GM23338 (cell line): ENCODE results near the gene MINDY3. TPM values are rescaled to one million over a fixed set of nuclear protein-coding genes. Genes with fewer than 3 reads are reported as not detected.

Experiments
- ATAC-seq: fragments of 200-7000 bp; cut with Tn5 transposase; 3 replicates; pipeline ENCODE4 v1.9.1; 2020
- DNase-seq: peaks from one replicate; pipeline ENCODE4 v3.0.0-alpha.2; 2015; ENCODE audit warnings: low spot score
- H2AFZ ChIP-seq: fragments of 200-600 bp; sonication (generic); 2 replicates; pipeline ENCODE4 v1.8.0; 2016; ENCODE audit warnings: antibody characterized with exemption, mild to moderate bottlenecking, moderate library complexity
- H3F3A ChIP-seq: fragments of 200-600 bp; sonication (generic); replicated peaks from 2 replicates; pipeline ENCODE4 v1.8.0; 2017; ENCODE audit warnings: antibody characterized with exemption, mixed run types, low read depth
- H3K27ac ChIP-seq: fragments of 200-600 bp; sonication (generic); 2 replicates; pipeline ENCODE4 v1.6.1; 2016; ENCODE audit warnings: low read depth
- H3K27me3 ChIP-seq: fragments of 200-600 bp; sonication (generic); 2 replicates; pipeline ENCODE4 v1.8.0; 2016; ENCODE audit warnings: mild to moderate bottlenecking, mixed run types, moderate library complexity; ENCODE audit not compliant: insufficient read depth
- H3K36me3 ChIP-seq: fragments of 200-600 bp; sonication (generic); 2 replicates; pipeline ENCODE4 v1.8.0; 2016; ENCODE audit warnings: mild to moderate bottlenecking; ENCODE audit not compliant: insufficient read depth
- H3K4me1 ChIP-seq: fragments of 200-600 bp; sonication (generic); 2 replicates; pipeline ENCODE4 v1.8.0; 2016; ENCODE audit warnings: mild to moderate bottlenecking, moderate library complexity; ENCODE audit not compliant: insufficient read depth
- H3K4me2 ChIP-seq: fragments of 200-600 bp; sonication (generic); 2 replicates; pipeline ENCODE4 v1.7.1; 2017; ENCODE audit warnings: mixed run types
- H3K4me3 ChIP-seq: fragments of 200-600 bp; sonication (generic); 2 replicates; pipeline ENCODE4 v1.6.1; 2016; ENCODE audit warnings: mixed run types
- H3K79me2 ChIP-seq: fragments of 200-600 bp; sonication (generic); replicated peaks from 2 replicates; pipeline ENCODE4 v1.8.0; 2017; ENCODE audit warnings: mild to moderate bottlenecking; ENCODE audit not compliant: insufficient read depth
- H3K9me2 ChIP-seq: fragments of 200-600 bp; sonication (generic); 2 replicates; pipeline ENCODE4 v1.8.0; 2017; ENCODE audit not compliant: insufficient read depth
- H4K20me1 ChIP-seq: fragments of 200-600 bp; sonication (generic); replicated peaks from 2 replicates; pipeline ENCODE4 v1.8.0; 2017; ENCODE audit warnings: mild to moderate bottlenecking; ENCODE audit not compliant: insufficient read depth
- H3K27ac Mint-ChIP-seq: 2 replicates; pipeline ENCODE4 v1.8.0; 2020; ENCODE audit warnings: inconsistent platforms, mild to moderate bottlenecking, moderate library complexity, mixed read lengths
- H3K27me3 Mint-ChIP-seq: 3 replicates; pipeline ENCODE4 v1.8.0; 2022; ENCODE audit warnings: low read depth, mild to moderate bottlenecking, moderate library complexity, mixed read lengths, inconsistent platforms; ENCODE audit not compliant: insufficient read depth, poor library complexity
- H3K36me3 Mint-ChIP-seq: 3 replicates; pipeline ENCODE4 v1.8.0; 2021; ENCODE audit warnings: low read depth, mild to moderate bottlenecking, inconsistent platforms, moderate library complexity, mixed read lengths
- H3K4me1 Mint-ChIP-seq: 3 replicates; pipeline ENCODE4 v1.8.0; 2020; ENCODE audit warnings: mild to moderate bottlenecking, inconsistent platforms, mixed read lengths
- H3K4me3 Mint-ChIP-seq: 3 replicates; pipeline ENCODE4 v1.8.0; 2021; ENCODE audit warnings: moderate library complexity, mild to moderate bottlenecking, inconsistent platforms, mixed read lengths
- H3K9me3 Mint-ChIP-seq: 3 replicates; pipeline ENCODE4 v1.8.0; 2020; ENCODE audit warnings: moderate library complexity, mild to moderate bottlenecking, inconsistent platforms, mixed read lengths
- ETS1 ChIP-seq: IDR thresholded peaks from 2 replicates; pipeline ENCODE4 v1.6.1; 2016; ENCODE audit warnings: antibody characterized with exemption
- POLR2AphosphoS5 ChIP-seq: IDR thresholded peaks from 2 replicates; pipeline ENCODE4 v1.6.1; 2016; ENCODE audit warnings: antibody characterized with exemption, low read depth
- ZNF462 ChIP-seq: fragments of 250-450 bp; sonication (Bioruptor Pico); IDR thresholded peaks from 2 replicates; pipeline ENCODE4 v1.5.0; 2020; ENCODE audit warnings: mild to moderate bottlenecking, moderate library complexity
- polyA plus RNA-seq: library from polyadenylated mRNA; unstranded; fragments of >200 nt; fragmentation: Nextera tagmentation; extraction: Ambion mirVana; gene quantifications from 2 replicates; pipeline ENCODE4 v1.2.1, GENCODE V29; 2016
- total RNA-seq: library from RNA; depleted of rRNA; stranded (reverse); fragments of >200 nt; shearing (Covaris generic); gene quantifications from 2 replicates; pipeline ENCODE4 v1.2.3, GENCODE V29; 2014
- TF ChIP-seq, protein P1 (sequence below), 2 experiments: fragments of 200-600 bp in 1 of 2; sonication (generic) in 1 of 2; conservative IDR thresholded peaks; 2 replicates each; pipeline versions ENCODE4 v1.5.1 to v1.6.1; 2016 to 2017; ENCODE audit warnings: antibody characterized with exemption in 2 of 2, low read depth in 2 of 2, mild to moderate bottlenecking in 2 of 2, moderate library complexity in 1 of 2

MINDY3 gene
- total and polyA plus RNA-seq, 2 experiments from 2014 or later, result 10.2 to 13.6 TPM

GRCh38 chr10:15901889-15902288, 41.6 kb upstream of the MINDY3 start (continued):
- TF ChIP-seq ZNF462 (CRISPR knock-in tag) (no peak), POLR2AphosphoS5 (no peak)
- TF ChIP-seq, protein P1, sequence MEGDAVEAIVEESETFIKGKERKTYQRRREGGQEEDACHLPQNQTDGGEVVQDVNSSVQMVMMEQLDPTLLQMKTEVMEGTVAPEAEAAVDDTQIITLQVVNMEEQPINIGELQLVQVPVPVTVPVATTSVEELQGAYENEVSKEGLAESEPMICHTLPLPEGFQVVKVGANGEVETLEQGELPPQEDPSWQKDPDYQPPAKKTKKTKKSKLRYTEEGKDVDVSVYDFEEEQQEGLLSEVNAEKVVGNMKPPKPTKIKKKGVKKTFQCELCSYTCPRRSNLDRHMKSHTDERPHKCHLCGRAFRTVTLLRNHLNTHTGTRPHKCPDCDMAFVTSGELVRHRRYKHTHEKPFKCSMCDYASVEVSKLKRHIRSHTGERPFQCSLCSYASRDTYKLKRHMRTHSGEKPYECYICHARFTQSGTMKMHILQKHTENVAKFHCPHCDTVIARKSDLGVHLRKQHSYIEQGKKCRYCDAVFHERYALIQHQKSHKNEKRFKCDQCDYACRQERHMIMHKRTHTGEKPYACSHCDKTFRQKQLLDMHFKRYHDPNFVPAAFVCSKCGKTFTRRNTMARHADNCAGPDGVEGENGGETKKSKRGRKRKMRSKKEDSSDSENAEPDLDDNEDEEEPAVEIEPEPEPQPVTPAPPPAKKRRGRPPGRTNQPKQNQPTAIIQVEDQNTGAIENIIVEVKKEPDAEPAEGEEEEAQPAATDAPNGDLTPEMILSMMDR (conservative IDR thresholded peaks at IDR 0.05; ENCODE audit: low read depth in 2 of 2), result no peak

- ATAC-seq (no peak), DNase-seq (peak; percentile 53)
- Histone ChIP-seq H4K20me1 (no peaks in the 10 kb centered on the region), H3K4me1 (no peaks in the 10 kb centered on the region), H3K27ac (no peak overlapping the region), H2AFZ (no peak overlapping the region), H3K4me3 (no peak overlapping the region), H3K4me2 (no peak overlapping the region), H3F3A (no peaks in the 10 kb centered on the region), H3K79me2 (no peaks in the 10 kb centered on the region), H3K36me3 (no peaks in the 10 kb centered on the region), H3K9me2 (no peaks in the 10 kb centered on the region), H3K27me3 (no peaks in the 10 kb centered on the region)
- no peaks in the 10 kb centered on the region for H3K36me3 Mint-ChIP-seq
- no peak overlapping the region; the same call in 1 of the 2 replicates for H3K27ac Mint-ChIP-seq
- H3K9me3 Mint-ChIP-seq, result no peaks in the 10 kb centered on the region
- H3K4me3 Mint-ChIP-seq, result no peak overlapping the region
- peaks cover 6% of the 10 kb centered on the region for H3K27me3 Mint-ChIP-seq
- TF ChIP-seq, protein P1 (conservative IDR thresholded peaks at IDR 0.05; ENCODE audit: low read depth in 2 of 2), result peak in 1 of 2 experiments; percentile 43; a peak in 2 of 4 replicates
- no peak for TF ChIP-seq ETS1
- H3K4me1 Mint-ChIP-seq, result peaks cover 8% of the 10 kb centered on the region
These were observed 37.7 kb upstream of the MINDY3 start for GRCh38 chr10:15898046-15898445.
